HG03097 (cell line): Measurements from ENCODE around the gene IL1RL1.
A peak's percentile ranks its signal among the peaks of the same experiment; 100 is the strongest.

ENCODE experiments used
- ATAC-seq: cut with Tn5 transposase; IDR thresholded peaks from one replicate; pipeline ENCODE4 v1.9.1; 2021; ENCODE audit not compliant: unreplicated experiment, low FRiP score

IL1RL1 gene

DNA sequence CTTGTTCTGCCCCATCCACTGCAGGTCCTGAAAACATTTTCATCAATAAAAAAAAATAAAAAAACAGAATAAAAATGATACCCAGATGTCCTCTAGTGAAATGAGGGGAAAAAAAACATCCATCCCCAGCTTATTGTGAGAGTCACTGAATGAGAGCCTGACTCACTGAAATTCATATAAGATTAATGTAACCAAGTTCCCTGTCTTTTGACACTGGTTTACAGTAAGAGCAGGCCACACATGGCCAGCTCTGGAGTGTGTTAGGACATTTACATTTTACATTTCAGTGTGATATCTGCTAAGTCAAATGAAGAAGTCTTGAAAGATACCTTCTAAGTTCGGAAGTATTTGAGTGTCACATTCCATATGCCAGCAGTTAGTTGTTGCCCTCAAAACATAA is 23.1 kb downstream of the IL1RL1 start:
- no peak for ATAC-seq

DNA sequence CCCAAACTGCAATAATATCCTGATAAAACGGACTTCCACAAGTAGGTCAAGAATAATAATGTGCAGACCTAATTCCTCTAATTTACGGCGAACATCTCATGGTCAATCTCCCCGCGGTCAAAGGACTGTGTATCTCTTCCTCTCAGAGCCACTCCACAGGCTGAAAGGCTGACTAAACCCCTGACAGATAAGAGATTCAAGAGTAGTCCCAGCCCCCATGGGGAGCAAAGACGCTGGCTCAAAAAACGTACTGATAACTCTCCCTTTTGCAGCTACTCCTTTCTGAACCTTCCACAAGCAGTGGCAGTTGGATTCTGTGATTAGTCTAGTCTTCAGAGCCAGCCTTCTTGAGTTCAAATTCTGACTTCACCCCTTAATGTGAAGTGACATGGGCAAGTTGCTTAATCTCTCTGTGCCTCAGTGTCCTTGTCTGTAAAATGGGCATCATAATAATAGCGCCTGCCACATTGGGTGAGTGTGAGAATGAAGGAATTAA is 24.6 kb downstream of the IL1RL1 start:
- no peak for ATAC-seq

DNA sequence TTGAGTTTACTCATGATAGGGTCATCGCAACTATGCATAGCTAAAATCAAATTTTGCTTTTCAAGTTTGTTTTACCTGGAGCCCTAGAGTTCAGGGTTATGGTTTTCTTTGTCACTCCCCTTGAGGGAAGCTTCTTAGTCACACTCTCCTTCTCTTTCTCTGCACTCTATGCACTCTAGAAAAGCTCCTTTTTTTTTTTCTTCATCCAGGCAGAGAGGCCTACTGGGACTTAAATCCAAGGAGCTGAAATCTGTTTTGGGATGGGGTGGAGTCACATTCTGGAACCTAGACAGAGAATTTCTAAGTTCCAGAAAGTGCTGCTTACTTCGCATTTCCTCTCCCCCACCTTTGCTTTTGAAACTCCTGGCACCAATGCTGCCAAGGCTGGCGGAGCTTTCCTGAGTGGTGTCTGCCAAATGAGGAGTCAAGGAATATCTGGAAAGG is 25.2 kb downstream of the IL1RL1 start:
- no peak for ATAC-seq

DNA sequence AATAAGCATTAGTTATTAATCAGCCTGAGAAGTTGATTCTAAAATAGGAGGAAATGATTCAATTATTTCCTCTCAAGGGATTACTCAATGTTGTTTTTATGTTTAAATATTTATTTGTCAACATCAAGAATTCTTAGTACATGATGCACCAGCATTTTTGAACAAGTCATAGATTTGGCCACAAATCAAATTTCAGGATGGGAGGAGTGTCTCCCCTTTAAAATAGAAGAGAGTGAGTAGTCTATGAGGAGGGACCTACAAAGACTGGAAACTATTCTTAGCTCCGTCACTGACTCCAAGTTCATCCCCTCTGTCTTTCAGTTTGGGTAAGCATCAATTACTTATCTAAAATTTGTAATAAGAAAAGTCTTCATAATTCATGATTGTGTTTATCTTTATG is 25.6 kb downstream of the IL1RL1 start:
- ATAC-seq: no peak

DNA sequence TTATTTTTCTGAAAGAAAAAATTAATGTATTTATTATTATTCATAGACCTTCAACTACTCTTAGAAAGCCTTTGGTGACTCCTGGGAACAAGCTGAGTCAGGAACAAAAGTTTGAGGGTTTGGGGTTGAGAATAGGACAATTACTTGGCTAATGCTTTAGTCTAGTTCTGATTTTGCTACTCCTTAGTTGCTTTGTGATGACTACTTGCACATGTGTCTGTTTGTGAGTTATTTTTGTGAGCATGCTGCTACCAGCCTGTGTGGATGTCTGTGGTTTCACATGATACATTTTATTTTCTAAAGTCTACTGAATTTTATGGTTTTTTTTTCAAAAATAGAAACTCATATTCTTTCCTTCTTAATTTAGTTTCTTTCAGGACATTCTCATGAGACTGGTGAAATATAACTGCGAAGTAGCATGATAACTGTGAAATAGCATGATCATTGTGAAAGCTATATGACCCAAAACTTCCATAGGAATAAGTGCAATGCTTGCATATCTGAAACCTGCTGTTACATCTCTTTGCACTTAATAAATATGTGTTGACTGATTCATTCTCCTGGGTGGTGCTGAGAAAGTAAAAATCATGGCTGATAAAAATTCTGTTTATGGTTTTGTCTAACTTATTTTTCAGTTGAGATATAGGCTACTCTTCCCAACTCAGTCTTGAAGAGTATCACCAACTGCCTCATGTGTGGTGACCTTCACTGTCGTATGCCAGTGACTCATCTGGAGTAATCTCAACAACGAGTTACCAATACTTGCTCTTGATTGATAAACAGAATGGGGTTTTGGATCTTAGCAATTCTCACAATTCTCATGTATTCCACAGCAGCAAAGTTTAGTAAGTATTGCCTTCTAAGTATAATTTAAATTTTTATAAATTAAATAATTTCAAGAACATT is 26.4 kb downstream of the IL1RL1 start:
- ATAC-seq: no peak

DNA sequence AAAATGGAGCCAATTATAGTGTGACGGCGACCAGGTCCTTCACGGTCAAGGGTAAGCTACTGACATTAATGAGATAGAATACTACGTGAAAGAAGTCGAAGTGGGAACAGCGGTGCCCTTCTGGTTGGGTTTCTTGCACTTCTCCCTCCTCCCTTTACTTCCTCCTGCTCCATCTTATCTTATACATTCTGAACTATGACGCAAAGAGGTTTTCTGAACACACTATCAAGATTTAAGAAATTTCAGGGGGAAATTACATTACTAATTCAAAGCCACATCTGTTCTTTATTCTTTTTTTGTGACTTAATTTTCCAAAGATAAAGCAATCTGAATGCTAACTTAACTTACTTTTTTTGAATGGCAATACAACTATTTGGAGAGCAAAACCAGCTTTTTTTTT is 29.4 kb downstream of the IL1RL1 start:
- ATAC-seq: no peak

DNA sequence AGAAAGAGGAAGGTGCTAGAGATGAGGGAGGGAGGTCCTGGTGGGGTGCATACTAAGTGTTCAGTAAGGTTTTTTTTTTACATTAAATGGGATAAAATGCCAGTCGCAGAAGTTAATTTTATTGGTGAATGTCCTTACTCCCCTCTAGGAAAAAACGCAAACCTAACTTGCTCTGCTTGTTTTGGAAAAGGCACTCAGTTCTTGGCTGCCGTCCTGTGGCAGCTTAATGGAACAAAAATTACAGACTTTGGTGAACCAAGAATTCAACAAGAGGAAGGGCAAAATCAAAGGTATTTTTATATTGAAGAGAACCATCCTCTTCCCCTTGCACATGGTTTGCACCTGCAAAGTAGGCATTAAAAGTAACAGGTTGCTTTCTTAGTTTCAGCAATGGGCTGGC is 31.5 kb downstream of the IL1RL1 start:
- ATAC-seq: no peak

DNA sequence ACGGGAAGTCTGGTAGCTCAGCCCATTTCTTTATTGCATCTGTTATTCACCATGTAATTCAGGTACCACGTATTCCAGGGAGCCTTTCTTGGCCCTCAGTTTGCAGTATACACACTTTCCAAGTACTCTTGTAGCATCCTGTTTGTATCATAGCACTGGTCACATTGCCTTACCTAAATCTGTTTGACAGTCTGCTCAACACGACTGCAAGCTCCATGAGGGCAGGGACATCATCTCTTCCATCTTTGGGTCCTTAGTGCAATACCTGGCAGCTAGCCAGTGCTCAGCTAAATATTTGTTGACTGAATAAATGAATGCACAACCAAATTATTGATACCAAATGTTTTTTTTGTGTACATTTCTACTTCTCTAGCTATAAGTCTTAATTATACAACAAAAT is 33.0 kb downstream of the IL1RL1 start:
- ATAC-seq: no peak

DNA sequence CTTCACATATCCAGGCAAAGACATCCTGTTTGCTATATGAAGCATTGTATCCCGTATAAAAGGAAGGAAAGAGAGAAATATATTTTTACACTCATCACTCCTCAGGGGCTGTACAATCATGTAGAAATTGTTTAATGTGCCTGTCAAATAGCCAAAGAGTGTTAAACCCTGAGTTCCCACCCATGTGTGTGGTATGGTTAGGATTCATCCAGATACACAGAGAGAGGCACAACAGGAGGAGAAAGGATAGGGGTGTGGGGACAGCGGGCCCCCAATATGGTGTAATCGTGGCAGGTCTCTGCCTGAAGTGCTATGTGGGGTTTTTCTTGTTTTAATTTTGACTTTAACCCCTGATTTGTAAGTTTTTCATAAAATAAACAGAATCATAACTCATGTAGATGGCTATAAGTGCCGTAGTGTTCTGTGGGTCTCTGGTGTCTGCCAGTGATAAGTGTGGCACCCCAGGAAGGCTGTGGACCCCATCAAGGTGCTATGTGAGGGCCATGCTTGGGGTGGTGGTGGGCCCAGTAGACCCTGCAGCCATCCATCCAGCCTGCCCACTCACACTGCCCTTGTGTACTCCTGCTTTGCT is 34.1 kb downstream of the IL1RL1 start:
- no peak for ATAC-seq

DNA sequence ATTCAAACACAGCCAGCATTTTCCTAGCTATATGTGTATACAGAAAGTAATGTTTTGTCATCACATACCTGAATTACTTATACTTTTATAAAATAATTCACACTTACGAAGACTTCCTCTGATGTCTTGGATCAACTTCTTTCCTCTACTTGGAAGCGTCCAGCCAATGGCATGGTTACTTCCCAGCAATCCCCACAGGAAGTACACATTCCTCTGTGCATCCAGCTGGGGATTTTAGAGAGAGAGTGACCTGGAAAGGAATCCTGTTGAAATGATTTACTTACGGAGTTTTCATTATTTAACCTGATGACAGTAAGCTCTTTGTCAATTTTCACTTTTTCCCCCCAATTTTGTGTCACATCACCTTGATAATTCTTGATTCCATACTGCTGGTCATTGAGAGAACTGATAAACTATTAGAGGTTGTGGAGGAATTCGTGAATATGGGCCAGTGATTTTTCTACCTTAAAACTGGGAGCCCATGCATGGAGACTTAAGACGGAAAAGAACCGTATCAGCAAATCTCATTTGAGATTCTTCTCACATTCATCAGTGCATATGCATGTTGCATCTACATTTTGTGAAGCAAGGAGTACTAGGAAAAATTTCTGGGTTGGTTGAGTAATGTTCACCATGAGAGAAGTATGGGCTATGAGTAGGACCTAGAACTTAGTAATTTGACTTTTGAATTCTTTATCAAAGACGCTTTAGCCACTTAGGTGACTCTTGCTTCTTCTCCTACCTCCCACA is 35.2 kb downstream of the IL1RL1 start:
- ATAC-seq: no peak

DNA sequence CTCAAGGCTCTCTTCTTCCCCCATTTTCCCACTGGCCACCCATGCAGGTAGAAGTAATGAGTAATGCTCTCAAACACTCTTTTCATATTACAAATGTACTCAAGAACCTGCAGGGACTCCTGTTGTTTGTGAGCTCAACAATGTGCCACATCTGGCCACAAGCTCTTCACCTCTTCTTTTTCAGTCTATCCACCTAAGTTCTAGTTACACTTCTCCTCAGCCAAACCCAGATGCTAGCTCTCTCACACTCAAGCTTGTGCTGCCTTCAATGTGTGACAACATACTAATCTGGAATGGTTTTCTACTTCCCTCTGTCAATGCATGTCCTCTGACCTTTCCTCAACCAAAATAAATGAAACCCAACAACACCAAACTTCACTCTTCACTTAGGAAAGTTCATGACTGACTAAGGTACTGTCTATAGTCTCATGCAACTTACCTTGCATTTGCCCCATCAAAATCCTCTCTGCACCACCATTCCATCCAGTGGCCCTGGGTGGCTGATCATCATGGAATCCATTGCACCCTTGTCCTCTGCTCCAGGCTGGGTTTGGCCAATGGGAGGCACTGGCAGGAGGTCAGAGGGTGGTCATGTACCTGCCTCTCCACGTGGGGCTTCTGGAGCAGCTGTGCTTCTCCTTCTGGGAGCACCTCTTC is 38.9 kb downstream of the IL1RL1 start:
- ATAC-seq: no peak

DNA sequence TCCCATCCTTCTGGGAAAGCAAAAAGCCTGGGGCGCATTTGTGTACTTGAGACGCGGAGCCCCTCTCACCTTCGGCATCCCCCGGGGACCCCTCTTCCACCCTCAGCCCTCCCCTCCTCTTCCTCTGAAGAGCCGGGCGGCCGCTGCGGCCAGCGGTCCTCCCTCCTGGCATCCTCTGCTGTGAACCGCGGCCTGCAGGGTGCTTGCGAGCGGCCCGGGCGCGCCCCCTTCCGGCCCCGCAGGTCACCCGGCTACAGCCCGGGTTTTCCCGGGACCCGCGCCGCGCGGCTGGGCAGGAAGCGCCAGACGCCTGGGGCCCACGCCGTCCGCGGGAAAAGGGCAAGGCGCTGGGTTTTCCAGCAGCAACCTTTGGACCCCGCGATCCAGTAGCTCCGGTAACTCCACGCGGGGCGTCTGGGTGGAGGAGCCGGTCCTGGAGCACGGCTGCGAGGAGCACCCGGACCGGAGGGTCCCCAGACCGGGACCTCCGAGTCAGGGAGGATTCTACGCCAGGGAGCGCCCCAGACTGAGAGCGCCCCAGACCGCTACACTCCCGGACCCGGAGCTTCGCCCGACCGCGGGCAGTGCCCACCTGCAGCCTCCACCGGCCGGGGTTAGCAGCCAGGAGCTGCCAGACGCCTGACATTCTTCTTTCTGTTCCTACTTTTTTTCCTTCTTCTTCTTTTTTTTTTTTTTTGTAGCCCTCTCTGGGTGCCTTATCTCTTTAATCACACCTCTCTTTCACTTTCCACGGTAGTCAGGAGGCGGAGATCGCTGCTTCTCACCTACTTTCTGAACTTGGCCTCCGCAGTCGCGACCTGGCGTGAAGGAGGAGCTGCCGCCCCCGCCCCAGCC is 44.4 kb downstream of the IL1RL1 start, which contains the start of gene IL18R1:
TSS of gene IL18R1 (plus strand) at position 271 of the 855 bp plus-strand sequence. CDS start 6,865 bp downstream, outside the sequence.
- peak; percentile 93 for ATAC-seq

DNA sequence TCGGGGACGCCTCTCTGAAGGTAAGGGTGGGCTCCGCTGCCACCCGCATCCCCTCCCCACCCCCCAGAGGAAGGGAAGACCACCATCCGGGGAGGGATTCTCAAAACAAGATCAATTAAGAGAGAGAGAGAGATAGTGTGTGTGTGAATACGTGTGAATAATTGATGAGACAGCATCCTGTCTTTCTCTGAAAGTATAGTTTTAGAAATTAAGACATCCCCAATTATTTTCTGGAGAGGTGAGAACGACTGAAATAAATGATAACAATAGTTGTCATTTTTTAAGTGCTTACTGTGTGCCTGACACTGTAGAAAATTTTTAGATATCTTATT is 45.0 kb downstream of the IL1RL1 start:
- ATAC-seq: no peak

DNA sequence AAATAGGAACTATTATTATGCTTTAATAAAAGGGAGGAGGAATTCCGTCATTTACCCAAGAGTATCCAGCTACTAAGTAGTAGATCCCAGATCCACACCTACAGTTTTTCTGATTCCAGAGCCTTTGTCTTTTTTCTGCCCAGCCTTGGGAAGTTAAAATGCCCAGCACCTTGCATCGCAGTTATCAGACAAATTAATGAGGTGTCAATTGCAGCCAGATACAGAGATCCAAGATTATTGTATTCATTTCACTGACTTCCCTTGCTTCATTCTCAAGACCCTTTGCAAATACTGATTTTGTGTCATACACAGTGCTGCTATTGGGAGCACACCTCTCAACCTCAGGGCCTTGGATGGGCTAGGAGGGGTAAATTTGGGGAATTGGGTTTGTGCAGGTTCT is 45.4 kb downstream of the IL1RL1 start:
- ATAC-seq: no peak

DNA sequence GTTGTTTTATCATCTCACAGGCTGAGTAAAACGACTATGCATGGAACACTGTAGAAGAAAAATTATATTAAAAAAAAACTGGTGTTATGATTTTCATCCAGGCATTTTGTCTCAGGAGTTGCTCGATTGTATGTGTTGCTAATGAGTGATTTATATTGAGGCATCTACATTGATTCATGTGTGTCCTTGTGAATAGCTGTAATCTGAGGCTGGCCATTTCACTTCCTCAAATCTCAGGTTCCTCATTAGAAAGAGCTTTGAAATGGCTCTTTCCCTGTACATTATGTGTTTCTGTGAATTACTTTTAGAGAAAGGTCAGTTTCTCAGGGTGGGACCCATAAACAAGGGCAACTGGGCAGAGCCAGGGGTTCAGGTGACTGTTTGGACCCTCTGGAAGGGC is 46.6 kb downstream of the IL1RL1 start:
- no peak for ATAC-seq

DNA sequence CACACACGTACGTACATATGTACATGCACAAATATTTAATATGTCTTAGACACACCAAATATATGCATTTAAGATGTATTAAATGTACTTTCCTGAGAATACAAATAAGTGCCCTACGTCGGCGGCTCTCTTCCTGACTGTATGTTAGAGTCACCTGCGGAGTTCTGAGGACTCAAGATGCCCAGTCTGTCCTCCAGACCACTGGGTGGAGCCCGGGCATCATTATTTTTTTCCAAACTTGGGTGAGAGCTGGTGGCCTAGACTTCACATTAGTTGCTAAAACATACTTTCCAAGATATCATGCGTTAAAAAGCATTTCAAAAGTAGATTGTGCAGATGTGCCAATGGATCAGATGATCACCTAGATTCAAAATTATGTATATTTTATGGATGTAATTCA is 47.1 kb downstream of the IL1RL1 start:
- no peak for ATAC-seq

DNA sequence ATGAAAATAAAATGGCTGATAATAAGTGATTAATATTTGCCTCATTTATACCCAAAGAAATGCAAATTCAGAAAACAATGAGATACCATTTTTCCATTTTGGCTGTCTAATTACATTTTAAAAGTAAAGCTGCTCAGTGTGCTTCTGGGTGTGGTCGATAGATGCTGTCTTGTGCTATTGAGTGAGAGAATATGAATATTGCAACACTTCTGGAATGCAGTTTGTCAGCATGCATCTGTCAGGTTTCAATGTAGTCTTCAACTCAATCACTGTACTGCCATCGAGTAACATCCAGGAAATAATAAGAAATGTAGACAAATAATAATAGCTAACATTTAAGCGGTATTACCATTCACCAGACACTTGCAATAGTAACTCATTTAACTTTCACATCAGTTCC is 48.2 kb downstream of the IL1RL1 start:
- no peak for ATAC-seq

DNA sequence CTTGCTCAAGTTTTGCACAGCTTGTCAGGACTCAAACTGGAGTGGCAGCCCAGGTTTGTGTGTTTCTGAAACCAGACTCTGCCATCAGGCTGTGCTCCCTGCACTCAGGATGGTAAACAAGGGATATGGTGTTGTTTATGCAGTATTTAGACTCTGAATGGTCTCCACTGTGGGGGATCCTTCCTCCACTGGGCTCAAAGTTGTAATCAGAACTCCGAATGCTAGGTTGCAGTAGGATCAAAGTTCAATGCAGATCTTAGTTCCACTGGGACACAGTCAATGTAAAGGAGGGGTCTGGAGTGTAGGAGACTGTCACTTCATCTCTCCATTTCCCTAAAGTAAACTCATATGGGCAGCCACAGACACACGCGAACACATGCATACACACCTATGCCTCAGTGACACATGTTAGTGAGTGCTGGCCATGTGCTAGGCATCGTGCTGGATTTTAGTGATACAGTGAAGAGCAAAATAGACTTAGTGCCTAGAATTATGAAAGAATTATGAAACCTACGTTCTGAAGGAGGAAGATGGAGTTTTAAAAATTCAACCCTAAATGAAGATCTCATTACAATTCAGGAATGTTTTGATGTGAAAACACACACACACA is 50.4 kb downstream of the IL1RL1 start:
- ATAC-seq: no peak

DNA sequence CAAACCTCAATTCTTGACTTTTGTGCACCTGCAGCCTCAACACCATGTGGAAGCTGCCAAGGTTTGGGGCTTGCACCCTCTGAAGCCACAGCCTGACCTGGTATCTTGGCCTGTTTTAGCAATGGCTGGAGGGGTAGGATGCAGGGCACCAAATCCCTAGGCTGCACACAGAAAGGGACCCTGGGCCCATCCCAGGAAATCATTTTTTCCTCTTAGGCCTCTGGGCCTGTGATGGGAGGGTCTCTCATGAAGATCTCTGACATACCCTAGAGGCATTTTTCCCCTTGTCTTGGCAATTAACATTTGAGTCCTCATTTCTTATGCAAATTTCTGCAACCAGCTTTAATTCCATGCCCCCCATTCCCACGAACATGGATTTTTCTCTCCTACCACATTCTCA is 54.4 kb downstream of the IL1RL1 start:
- ATAC-seq: no peak
